HG03439 (cell line): ENCODE results near the gene SPOCK2.
"Not testable (repeated sequence)": the region's sequence is repeated elsewhere in the genome, so short reads cannot be mapped to it uniquely, and the experiment has no call there.

Experiments
- ATAC-seq: cut with Tn5 transposase; IDR thresholded peaks from one replicate; pipeline ENCODE4 v1.9.1; 2021; ENCODE audit warnings: mild to moderate bottlenecking, moderate library complexity; ENCODE audit not compliant: unreplicated experiment

The SPOCK2 gene

GRCh38 chr10:72108004-72108370 lies 19.6 kb upstream of the SPOCK2 start:
- not testable (repeated sequence) for ATAC-seq

GRCh38 chr10:72107325-72108003 lies 19.1 kb upstream of the SPOCK2 start:
- no peak for ATAC-seq

- ATAC-seq = no peak
These were observed 18.5 kb upstream of the SPOCK2 start for GRCh38 chr10:72106896-72107295.

GRCh38 chr10:72106154-72106849 lies 18.0 kb upstream of the SPOCK2 start:
- ATAC-seq = no peak

- no peak for ATAC-seq
These were observed 17.4 kb upstream of the SPOCK2 start for GRCh38 chr10:72105710-72106109.

GRCh38 chr10:72105098-72105475 lies 16.7 kb upstream of the SPOCK2 start:
- ATAC-seq = no peak

- no peak for ATAC-seq
These were observed 16.2 kb upstream of the SPOCK2 start for GRCh38 chr10:72104472-72105097.

- no peak for ATAC-seq
These were observed 11.2 kb upstream of the SPOCK2 start for GRCh38 chr10:72099600-72099921.

GRCh38 chr10:72098836-72099599 lies 10.7 kb upstream of the SPOCK2 start:
- ATAC-seq = no peak

GRCh38 chr10:72098301-72098835 lies 10.0 kb upstream of the SPOCK2 start:
- no peak for ATAC-seq

- no peak for ATAC-seq
These were observed 9.3 kb upstream of the SPOCK2 start for GRCh38 chr10:72097448-72098300.

- ATAC-seq = no peak
These were observed 8.0 kb upstream of the SPOCK2 start for GRCh38 chr10:72096115-72097000.

GRCh38 chr10:72095195-72095594 lies 6.8 kb upstream of the SPOCK2 start:
- no peak for ATAC-seq

- ATAC-seq = no peak
These were observed 6.2 kb upstream of the SPOCK2 start for GRCh38 chr10:72094574-72094973.

- ATAC-seq = no peak
These were observed 5.1 kb upstream of the SPOCK2 start for GRCh38 chr10:72093450-72093849.

GRCh38 chr10:72092987-72093386 lies 4.6 kb upstream of the SPOCK2 start:
- no peak for ATAC-seq

GRCh38 chr10:72092171-72092924 lies 4.0 kb upstream of the SPOCK2 start:
- ATAC-seq = no peak

GRCh38 chr10:72090326-72090725 lies 2.0 kb upstream of the SPOCK2 start:
- no peak for ATAC-seq

- no peak for ATAC-seq
These were observed 1.3 kb upstream of the SPOCK2 start for GRCh38 chr10:72089618-72090017.
